ENCODE results near the gene OR51S1.
"Not testable (repeated sequence)": the region's sequence is repeated elsewhere in the genome, so short reads cannot be mapped to it uniquely, and the experiment has no call there.

The OR51S1 gene

DNA sequence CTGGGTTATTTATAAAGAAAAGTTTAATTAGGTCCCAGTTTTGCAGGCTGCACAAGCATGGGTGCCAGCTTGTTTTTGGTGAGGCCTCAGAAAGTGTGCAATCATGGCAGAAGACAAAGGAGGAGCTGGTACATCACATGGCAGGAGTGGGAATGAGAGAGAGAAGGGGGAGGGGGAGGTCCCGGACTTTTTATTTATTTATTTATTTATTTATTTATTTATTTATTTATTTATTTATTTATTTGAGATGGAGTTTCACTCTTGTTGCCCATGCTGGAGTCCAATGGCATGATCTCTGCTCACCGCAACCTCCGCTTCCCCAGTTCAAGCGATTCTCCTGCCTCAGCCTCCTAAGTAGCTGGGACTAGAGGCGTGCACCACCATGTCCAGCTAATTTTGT is 47.7 kb downstream of the OR51S1 start:
- H3K4me1 ChIP-seq (ENCODE audit: control insufficient read depth, low read depth, low read length); H3K36me3 ChIP-seq (ENCODE audit: control insufficient read depth, low read depth, low read length); H3K9ac ChIP-seq (ENCODE audit: low read length); H3K27me3 ChIP-seq (ENCODE audit: control insufficient read depth, insufficient read depth, low read length); H3K9me3 ChIP-seq (ENCODE audit: control insufficient read depth, low read depth, low read length); H3K27ac ChIP-seq (ENCODE audit: low read length); H3K4me3 ChIP-seq (ENCODE audit: low read length): not testable (repeated sequence)

DNA sequence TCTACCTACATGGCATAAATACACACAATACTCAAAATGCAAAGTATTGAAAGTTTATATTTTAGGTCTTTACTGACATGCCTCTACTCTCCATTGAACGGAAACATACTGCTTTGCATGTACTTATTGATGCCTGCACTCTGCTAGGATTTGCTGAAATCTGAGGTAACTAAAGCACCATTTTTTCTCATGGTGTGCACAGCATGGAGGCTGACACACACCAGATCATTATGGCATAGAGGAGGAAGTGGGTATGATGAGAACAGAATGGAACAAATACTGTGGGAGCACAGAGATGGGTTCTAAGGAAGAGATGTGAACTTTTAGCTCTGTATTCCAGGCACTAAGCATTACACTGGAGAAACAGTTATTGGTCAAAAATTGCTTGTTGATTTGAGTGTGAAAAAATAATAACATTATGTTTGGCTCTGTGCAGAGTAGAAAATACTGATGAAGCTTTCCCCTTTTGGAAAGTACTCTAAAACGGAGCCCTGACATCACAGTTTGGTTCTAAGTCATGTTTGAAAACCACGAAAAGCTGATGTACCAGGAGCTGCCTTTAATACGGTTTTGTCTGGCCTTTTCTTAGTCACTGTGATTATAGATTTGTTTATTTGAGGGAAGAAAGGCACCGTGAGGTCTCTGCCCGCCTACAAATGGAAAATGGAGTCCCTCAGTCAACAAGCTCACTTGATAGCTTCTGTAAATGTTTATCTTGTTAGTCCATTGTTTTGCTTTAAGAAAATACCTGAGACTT is 50.4 kb downstream of the OR51S1 start:
- no peaks in the 10 kb centered on the region for H3K27me3 ChIP-seq (ENCODE audit: control insufficient read depth, insufficient read depth, low read length)
- no peak overlapping the region for H3K4me3 ChIP-seq (ENCODE audit: low read length)
- no peaks in the 10 kb centered on the region for H3K4me1 ChIP-seq (ENCODE audit: control insufficient read depth, low read depth, low read length)
- no peaks in the 10 kb centered on the region for H3K36me3 ChIP-seq (ENCODE audit: control insufficient read depth, low read depth, low read length)
- no peaks in the 10 kb centered on the region for H3K9me3 ChIP-seq (ENCODE audit: control insufficient read depth, low read depth, low read length)
- no peak overlapping the region for H3K9ac ChIP-seq (ENCODE audit: low read length)
- H3K27ac ChIP-seq (ENCODE audit: low read length), result no peak overlapping the region

Data from iPS-18a (cell line).